Mesenchymal stem cell (in vitro differentiated cells and primary cell): ENCODE measurements around the gene ANTXRL.
"Not testable (repeated sequence)": the region's sequence is repeated elsewhere in the genome, so short reads cannot be mapped to it uniquely, and the experiment has no call there.

Experiments used
- DNase-seq: peaks from one replicate; pipeline ENCODE4 v3.0.0-alpha.2; 2013
- H2AFZ ChIP-seq: one replicate; pipeline ENCODE4 v1.6.1; 2013; ENCODE audit warnings: low read depth, mild to moderate bottlenecking, control low read depth, inconsistent platforms, low read length, moderate library complexity
- H2AK5ac ChIP-seq: 2 replicates; pipeline ENCODE4 v1.6.1; 2013; ENCODE audit warnings: low read length, moderate library complexity, mild to moderate bottlenecking, inconsistent platforms; ENCODE audit not compliant: severe bottlenecking
- H2BK120ac ChIP-seq: one replicate; pipeline ENCODE4 v1.6.1; 2013; ENCODE audit warnings: low read depth, mild to moderate bottlenecking, inconsistent platforms, low read length, moderate library complexity
- H2BK12ac ChIP-seq, 2 experiments: one replicate each; pipeline ENCODE4 v1.6.1; 2013; ENCODE audit warnings: inconsistent platforms in 2 of 2, low read length in 2 of 2, mild to moderate bottlenecking in 2 of 2, moderate library complexity in 2 of 2, control low read depth in 1 of 2
- H2BK15ac ChIP-seq: one replicate; pipeline ENCODE4 v1.6.1; 2013; ENCODE audit warnings: mild to moderate bottlenecking, low read depth, inconsistent platforms; ENCODE audit not compliant: poor library complexity, severe bottlenecking
- H2BK5ac ChIP-seq: 2 replicates; pipeline ENCODE4 v1.6.1; 2013; ENCODE audit warnings: low read depth, mild to moderate bottlenecking, low read length, control low read depth, inconsistent platforms; ENCODE audit not compliant: poor library complexity, severe bottlenecking
- H3K14ac ChIP-seq, 2 experiments: one replicate each; pipeline ENCODE4 v1.6.1; 2013; ENCODE audit warnings: inconsistent platforms in 2 of 2, low read length in 2 of 2, control low read depth in 1 of 2, mild to moderate bottlenecking in 1 of 2, moderate library complexity in 1 of 2
- H3K18ac ChIP-seq, 2 experiments: one replicate each; pipeline ENCODE4 v1.6.1; 2013; ENCODE audit warnings: inconsistent platforms in 2 of 2, low read length in 2 of 2, control low read depth in 1 of 2, low read depth in 1 of 2, mild to moderate bottlenecking in 1 of 2
- H3K23ac ChIP-seq, 2 experiments: one replicate each; pipeline ENCODE4 v1.6.1; 2013; ENCODE audit warnings: inconsistent platforms in 2 of 2, low read length in 2 of 2, mild to moderate bottlenecking in 2 of 2, moderate library complexity in 2 of 2, control low read depth in 1 of 2
- H3K27ac ChIP-seq: 2 replicates; pipeline ENCODE4 v1.5.1; 2013; ENCODE audit warnings: mild to moderate bottlenecking, moderate library complexity, low read length, control low read depth, inconsistent platforms; ENCODE audit not compliant: poor library complexity, severe bottlenecking
- H3K27me3 ChIP-seq, 2 experiments: 2 replicates each; pipeline versions ENCODE4 v1.6.1 to v1.7.0; 2013; ENCODE audit warnings: low read length in 2 of 2, mild to moderate bottlenecking in 2 of 2, moderate library complexity in 2 of 2, control low read depth in 1 of 2, inconsistent platforms in 1 of 2; ENCODE audit not compliant: control insufficient read depth in 1 of 2, insufficient read depth in 1 of 2
- H3K36me3 ChIP-seq, 2 experiments: 2 replicates each; pipeline versions ENCODE4 v1.6.1 to v1.7.0; 2013; ENCODE audit warnings: low read length in 2 of 2, control low read depth in 1 of 2, inconsistent platforms in 1 of 2, low read depth in 1 of 2, mild to moderate bottlenecking in 1 of 2; ENCODE audit not compliant: insufficient read depth in 2 of 2, control insufficient read depth in 1 of 2
- H3K4ac ChIP-seq, 2 experiments: one replicate each; pipeline ENCODE4 v1.6.1; 2013; ENCODE audit warnings: inconsistent platforms in 2 of 2, low read length in 2 of 2, mild to moderate bottlenecking in 2 of 2, moderate library complexity in 2 of 2, control low read depth in 1 of 2, low read depth in 1 of 2
- H3K4me1 ChIP-seq: 2 replicates; pipeline ENCODE4 v1.6.1; 2013; ENCODE audit warnings: low read depth, low read length, control low read depth; ENCODE audit not compliant: control insufficient read depth, insufficient read depth
- H3K4me2 ChIP-seq: 2 replicates; pipeline ENCODE4 v1.6.1; 2013; ENCODE audit warnings: low read length, mild to moderate bottlenecking, inconsistent platforms; ENCODE audit not compliant: poor library complexity, severe bottlenecking
- H3K4me3 ChIP-seq, 2 experiments: 2 replicates each; pipeline versions ENCODE4 v1.5.1 to v1.7.0; 2013; ENCODE audit warnings: low read length in 2 of 2, mild to moderate bottlenecking in 2 of 2, control low read depth in 1 of 2, low read depth in 1 of 2; ENCODE audit not compliant: insufficient read depth in 1 of 2
- H3K79me1 ChIP-seq: replicated peaks from 2 replicates; pipeline ENCODE4 v1.6.1; 2013; ENCODE audit warnings: mild to moderate bottlenecking, control low read depth, low read length, inconsistent platforms; ENCODE audit not compliant: poor library complexity, severe bottlenecking
- H3K9ac ChIP-seq: 2 replicates; pipeline ENCODE4 v1.7.0; 2013; ENCODE audit warnings: mild to moderate bottlenecking, low read length, moderate library complexity
- H3K9me3 ChIP-seq: 2 replicates; pipeline ENCODE4 v1.7.0; 2013; ENCODE audit warnings: mild to moderate bottlenecking, low read length; ENCODE audit not compliant: control insufficient read depth
- H4K8ac ChIP-seq: one replicate; pipeline ENCODE4 v1.6.1; 2013; ENCODE audit warnings: inconsistent platforms, mild to moderate bottlenecking, low read length, moderate library complexity
- H4K91ac ChIP-seq: one replicate; pipeline ENCODE4 v1.6.1; 2013; ENCODE audit warnings: mild to moderate bottlenecking, low read length, inconsistent platforms
- WGBS: methylation state at CpG from one replicate; pipeline ENCODE4 v1.1.7; 2013; ENCODE audit warnings: mixed read lengths; 5-methylcytosine and 5-hydroxymethylcytosine counted together

Gene ANTXRL

GRCh38 chr10:46254007-46254383 is 32.8 kb upstream of the ANTXRL start:
- no peak overlapping the region for H2BK5ac ChIP-seq
- no peak for DNase-seq
- WGBS, result 89% methylated on average over 6 of the region's 6 CpGs

GRCh38 chr10:46254467-46254866 is 32.3 kb upstream of the ANTXRL start:
- H3K23ac ChIP-seq, result no peak overlapping the region
- no peak overlapping the region for H2AFZ ChIP-seq
- no peak overlapping the region for H3K9ac ChIP-seq
- no peak overlapping the region for H2BK15ac ChIP-seq
- DNase-seq, result no peak
- no peak overlapping the region for H3K4me2 ChIP-seq
- H2BK120ac ChIP-seq, result no peak overlapping the region
- H3K36me3 ChIP-seq, result no peaks in the 10 kb centered on the region
- no peak overlapping the region for H3K4me3 ChIP-seq
- H3K27me3 ChIP-seq, result peaks cover 14 to 18% of the 10 kb centered on the region in 2 experiments
- H3K79me1 ChIP-seq, result no peaks in the 10 kb centered on the region
- no peak overlapping the region for H2BK12ac ChIP-seq
- H3K27ac ChIP-seq, result no peak overlapping the region
- H2AK5ac ChIP-seq, result no peak overlapping the region
- no peaks in the 10 kb centered on the region for H3K9me3 ChIP-seq
- H4K91ac ChIP-seq, result no peak overlapping the region
- H3K14ac ChIP-seq, result no peak overlapping the region
- H4K8ac ChIP-seq, result no peak overlapping the region
- no peaks in the 10 kb centered on the region for H3K4me1 ChIP-seq
- H2BK5ac ChIP-seq, result no peak overlapping the region
- no peak overlapping the region for H3K18ac ChIP-seq
- H3K4ac ChIP-seq, result no peak overlapping the region
- 91% methylated on average over 4 of the region's 4 CpGs for WGBS

More at GRCh38 chr10:46254007-46254383, 32.8 kb upstream of the ANTXRL start:
- no peak overlapping the region for H2BK12ac ChIP-seq
- no peaks in the 10 kb centered on the region for H3K9me3 ChIP-seq
- H3K27me3 ChIP-seq, result peaks cover 14 to 18% of the 10 kb centered on the region in 2 experiments
- no peak overlapping the region for H2BK15ac ChIP-seq
- H3K79me1 ChIP-seq, result no peaks in the 10 kb centered on the region
- H3K4me2 ChIP-seq, result no peak overlapping the region
- no peak overlapping the region for H4K91ac ChIP-seq
- H3K23ac ChIP-seq, result no peak overlapping the region
- no peak overlapping the region for H3K27ac ChIP-seq
- no peak overlapping the region for H2BK120ac ChIP-seq
- H2AK5ac ChIP-seq, result no peak overlapping the region
- no peaks in the 10 kb centered on the region for H3K4me1 ChIP-seq
- H3K18ac ChIP-seq, result no peak overlapping the region
- no peak overlapping the region for H4K8ac ChIP-seq
- H3K36me3 ChIP-seq, result no peaks in the 10 kb centered on the region
- no peak overlapping the region for H3K14ac ChIP-seq
- H3K9ac ChIP-seq, result no peak overlapping the region
- H3K4ac ChIP-seq, result no peak overlapping the region
- no peak overlapping the region for H3K4me3 ChIP-seq
- H2AFZ ChIP-seq, result no peak overlapping the region

DNA sequence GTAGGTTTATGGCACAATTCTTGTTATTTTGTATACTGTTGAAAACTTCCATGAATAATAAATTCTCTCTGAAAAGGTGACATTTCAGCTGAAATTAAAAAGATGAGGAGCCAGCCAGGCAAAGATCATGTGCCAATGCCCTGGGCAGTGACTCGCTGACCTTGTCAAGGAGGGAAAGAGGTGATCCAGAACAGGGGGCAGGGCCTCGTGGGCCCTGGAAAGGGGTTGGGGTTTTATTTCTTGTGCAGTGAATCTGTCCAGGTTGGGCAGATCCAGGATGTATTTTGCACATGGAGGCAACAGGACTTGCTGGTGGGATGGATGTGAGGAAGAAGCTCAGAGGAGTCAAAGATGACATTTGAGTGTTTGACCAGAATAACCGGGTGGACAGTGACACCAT is 31.6 kb upstream of the ANTXRL start:
- WGBS, result 79% methylated on average over 3 of the region's 3 CpGs
- H3K4me1 ChIP-seq, H4K91ac ChIP-seq, H3K23ac ChIP-seq, H2AFZ ChIP-seq, H3K4me2 ChIP-seq, H2BK15ac ChIP-seq, H2BK5ac ChIP-seq, H3K27ac ChIP-seq, DNase-seq, H3K9ac ChIP-seq, H2AK5ac ChIP-seq, H3K14ac ChIP-seq, H3K79me1 ChIP-seq, H4K8ac ChIP-seq, H3K4me3 ChIP-seq, H3K36me3 ChIP-seq, H3K18ac ChIP-seq, H3K4ac ChIP-seq, H2BK120ac ChIP-seq, H2BK12ac ChIP-seq, H3K9me3 ChIP-seq: not testable (repeated sequence)
- peaks cover 14 to 18% of the 10 kb centered on the region in 2 experiments for H3K27me3 ChIP-seq

DNA sequence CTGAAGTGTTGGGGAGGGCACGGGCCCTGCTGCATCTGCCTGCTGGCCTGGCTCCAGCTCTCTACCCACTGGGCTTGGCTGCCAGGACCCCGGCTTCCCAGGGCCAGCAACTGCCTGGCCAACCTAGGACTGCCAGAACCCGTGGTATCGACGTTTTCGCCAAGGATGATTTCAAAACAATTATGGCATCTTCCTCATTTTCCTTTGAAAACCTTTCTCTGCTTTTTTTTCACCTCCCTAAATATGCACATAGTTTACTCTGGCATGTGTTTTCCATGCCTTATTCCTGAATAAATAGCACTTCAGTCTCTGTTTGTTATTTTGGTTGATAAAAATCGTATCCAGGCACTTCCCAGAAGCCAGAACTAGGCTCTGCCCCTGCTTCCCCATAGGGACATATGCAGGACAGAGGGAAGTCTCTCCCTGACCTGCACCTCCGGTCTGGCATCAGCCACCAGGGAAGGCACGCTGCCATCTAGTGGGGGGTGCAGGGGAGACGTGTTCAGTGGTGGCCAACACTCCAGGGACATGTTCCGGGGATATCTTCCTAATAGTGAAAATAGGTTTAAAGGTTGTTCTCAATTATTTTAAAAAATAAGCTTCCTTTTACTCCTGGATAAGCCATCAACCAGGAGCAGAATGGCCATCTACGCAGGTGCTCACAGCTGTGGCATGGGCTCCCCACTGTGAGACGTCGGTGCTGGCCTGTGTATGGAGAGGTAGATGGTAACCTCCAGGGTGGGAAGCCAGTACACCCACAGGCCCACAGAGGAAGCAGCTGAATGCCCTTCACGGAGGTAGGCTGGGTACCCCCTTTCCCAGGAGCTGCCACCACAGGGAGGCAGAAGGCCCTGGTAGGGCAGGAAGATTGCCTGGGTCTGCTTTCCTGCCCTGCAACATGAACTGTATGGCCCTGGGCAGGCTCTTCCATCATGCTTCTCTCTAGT is 30.7 kb upstream of the ANTXRL start:
- Histone ChIP-seq H3K14ac (no peak overlapping the region), H3K4me3 (no peak overlapping the region), H2BK120ac (no peak overlapping the region), H2BK15ac (no peak overlapping the region), H3K9ac (no peak overlapping the region), H3K27ac (no peak overlapping the region), H2BK12ac (no peak overlapping the region), H3K4me1 (no peaks in the 10 kb centered on the region), H2BK5ac (no peak overlapping the region), H3K18ac (no peak overlapping the region), H3K79me1 (no peaks in the 10 kb centered on the region), H2AFZ (no peak overlapping the region), H3K23ac (no peak overlapping the region), H3K27me3 (peaks cover 12 to 14% of the 10 kb centered on the region in 2 experiments), H2AK5ac (no peak overlapping the region), H3K4ac (no peak overlapping the region), H4K8ac (no peak overlapping the region), H4K91ac (no peak overlapping the region), H3K4me2 (no peak overlapping the region), H3K36me3 (no peaks in the 10 kb centered on the region), H3K9me3 (no peaks in the 10 kb centered on the region)
- DNase-seq, result peak; percentile 51
- WGBS, result 61% methylated on average over 14 of the region's 15 CpGs
